GM21737 (cell line): ENCODE results near the gene PPM1D.
"Not testable (repeated sequence)": the region's sequence is repeated elsewhere in the genome, so short reads cannot be mapped to it uniquely, and the experiment has no call there.

Source experiments
- ATAC-seq: cut with Tn5 transposase; IDR thresholded peaks from one replicate; pipeline ENCODE4 v1.9.1; 2021; ENCODE audit warnings: mild to moderate bottlenecking, moderate library complexity; ENCODE audit not compliant: unreplicated experiment

Gene PPM1D

GRCh38 chr17:60664022-60664421, 64.0 kb downstream of the PPM1D start:
- ATAC-seq: no peak

GRCh38 chr17:60665602-60666001, 65.6 kb downstream of the PPM1D start:
- no peak for ATAC-seq

- not testable (repeated sequence) for ATAC-seq
Measured at GRCh38 chr17:60668741-60669140, 68.7 kb downstream of the PPM1D start.

- no peak for ATAC-seq
Measured at GRCh38 chr17:60671482-60671881, 71.5 kb downstream of the PPM1D start.

GRCh38 chr17:60674637-60675036, 74.6 kb downstream of the PPM1D start:
- not testable (repeated sequence) for ATAC-seq

- no peak for ATAC-seq
Measured at GRCh38 chr17:60675997-60676396, 76.0 kb downstream of the PPM1D start.

- no peak for ATAC-seq
Measured at GRCh38 chr17:60676758-60677307, 76.8 kb downstream of the PPM1D start.

GRCh38 chr17:60677308-60678117, 77.5 kb downstream of the PPM1D start, which contains the start of gene BCAS3:
Gene BCAS3, plus strand, starts transcription at chr17:60677851.
- ATAC-seq: peak; percentile 96

GRCh38 chr17:60678118-60678444, 78.1 kb downstream of the PPM1D start:
- no peak for ATAC-seq

GRCh38 chr17:60679287-60679686, 79.3 kb downstream of the PPM1D start:
- no peak for ATAC-seq

GRCh38 chr17:60680754-60681153, 80.8 kb downstream of the PPM1D start:
- ATAC-seq: no peak

- ATAC-seq: no peak
Measured at GRCh38 chr17:60685437-60685836, 85.4 kb downstream of the PPM1D start.

- ATAC-seq: no peak
Measured at GRCh38 chr17:60695960-60696359, 96.0 kb downstream of the PPM1D start.

- ATAC-seq: no peak
Measured at GRCh38 chr17:60699090-60699489, 99.1 kb downstream of the PPM1D start.

- no peak for ATAC-seq
Measured at GRCh38 chr17:60704170-60704569, 104.2 kb downstream of the PPM1D start.

- no peak for ATAC-seq
Measured at GRCh38 chr17:60712675-60713074, 112.7 kb downstream of the PPM1D start.

GRCh38 chr17:60713608-60714007, 113.6 kb downstream of the PPM1D start:
- no peak for ATAC-seq
